GM19043 (cell line): Measurements from ENCODE around the gene ENKUR.

ENCODE experiments used
- ATAC-seq: cut with Tn5 transposase; IDR thresholded peaks from one replicate; pipeline ENCODE4 v1.9.1; 2021; ENCODE audit warnings: low read depth; ENCODE audit not compliant: unreplicated experiment

ENKUR gene

DNA sequence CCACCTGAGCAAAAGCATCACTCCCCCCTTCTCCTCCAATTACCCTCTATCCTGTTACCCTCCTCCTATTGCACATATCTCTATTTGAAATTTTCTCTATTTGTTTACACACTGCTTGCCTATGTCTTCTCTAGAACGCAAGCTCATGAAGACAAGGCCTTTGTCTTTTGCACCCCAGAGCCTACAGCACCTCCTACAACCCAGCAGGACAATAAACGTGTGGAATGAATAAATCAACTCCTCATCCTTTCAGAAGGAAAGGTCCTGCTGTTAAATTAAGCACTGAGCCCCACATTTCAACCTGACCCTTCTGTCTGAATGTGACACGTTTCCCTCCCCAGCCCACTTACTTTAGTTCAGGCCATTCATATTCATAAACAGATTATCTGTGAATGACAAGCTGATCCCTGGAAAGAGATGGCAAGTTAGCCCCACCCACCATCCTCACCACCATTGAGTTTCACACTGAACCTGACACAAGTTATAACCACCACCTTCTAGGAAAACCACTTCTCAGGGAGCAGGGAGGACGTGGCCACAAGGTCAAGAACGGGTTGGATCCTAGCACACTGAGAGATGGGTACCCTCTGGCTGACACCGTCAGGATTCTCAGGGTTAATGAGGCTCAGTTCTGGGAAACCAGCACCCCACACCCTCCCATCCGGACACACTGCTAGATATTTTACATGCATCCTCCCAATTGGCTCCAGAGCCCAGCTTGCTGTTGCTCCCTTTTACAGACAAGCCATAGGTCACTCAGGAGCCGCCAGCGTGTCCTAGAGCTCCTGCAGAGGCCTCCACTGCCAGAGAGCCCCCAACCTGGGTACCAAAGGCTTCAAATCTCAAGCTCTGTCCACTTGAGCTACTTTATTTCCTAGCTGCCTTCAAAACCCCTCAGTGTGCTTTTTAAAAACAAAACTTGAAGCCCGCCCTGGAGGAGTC, 64.5 kb downstream of the ENKUR start:
- ATAC-seq, result no peak

DNA sequence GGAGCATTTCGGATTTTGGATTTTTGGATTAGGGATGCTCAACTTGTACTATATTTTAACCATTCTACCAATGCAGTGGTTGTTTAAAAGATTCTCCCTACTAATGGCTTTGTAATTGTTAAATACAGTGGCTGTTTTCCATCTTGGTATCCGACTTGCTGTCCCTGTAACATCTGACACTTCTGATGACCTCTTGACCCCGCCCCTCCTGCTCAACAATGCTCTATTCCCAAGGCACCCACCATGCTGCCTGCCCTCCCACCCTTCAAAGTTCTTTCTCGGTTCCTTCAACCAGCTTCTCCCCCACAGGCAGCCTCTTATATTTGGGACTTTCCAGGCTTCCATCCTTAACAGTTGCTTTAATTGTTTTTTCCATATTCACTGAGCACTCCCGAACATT, 65.5 kb downstream of the ENKUR start:
- no peak for ATAC-seq

DNA sequence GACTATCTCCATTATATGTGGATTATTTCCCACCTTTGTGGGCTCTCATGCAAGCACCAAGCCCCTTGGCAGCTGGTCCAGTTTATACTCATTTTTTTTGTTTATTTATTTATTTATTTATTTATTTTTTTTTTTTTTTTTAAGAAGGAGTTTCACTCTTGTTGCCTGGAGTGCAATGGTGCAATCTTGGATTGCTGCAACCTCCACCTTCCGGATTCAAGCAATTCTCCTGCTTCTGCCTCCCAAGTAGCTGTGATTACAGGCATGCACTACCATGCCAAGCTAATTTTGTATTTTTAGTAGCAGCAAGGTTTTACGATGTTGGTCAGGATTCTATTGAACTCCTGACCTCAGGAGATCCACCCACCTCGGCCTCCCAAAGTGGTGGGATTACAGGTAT, 66.3 kb downstream of the ENKUR start:
- no peak for ATAC-seq

DNA sequence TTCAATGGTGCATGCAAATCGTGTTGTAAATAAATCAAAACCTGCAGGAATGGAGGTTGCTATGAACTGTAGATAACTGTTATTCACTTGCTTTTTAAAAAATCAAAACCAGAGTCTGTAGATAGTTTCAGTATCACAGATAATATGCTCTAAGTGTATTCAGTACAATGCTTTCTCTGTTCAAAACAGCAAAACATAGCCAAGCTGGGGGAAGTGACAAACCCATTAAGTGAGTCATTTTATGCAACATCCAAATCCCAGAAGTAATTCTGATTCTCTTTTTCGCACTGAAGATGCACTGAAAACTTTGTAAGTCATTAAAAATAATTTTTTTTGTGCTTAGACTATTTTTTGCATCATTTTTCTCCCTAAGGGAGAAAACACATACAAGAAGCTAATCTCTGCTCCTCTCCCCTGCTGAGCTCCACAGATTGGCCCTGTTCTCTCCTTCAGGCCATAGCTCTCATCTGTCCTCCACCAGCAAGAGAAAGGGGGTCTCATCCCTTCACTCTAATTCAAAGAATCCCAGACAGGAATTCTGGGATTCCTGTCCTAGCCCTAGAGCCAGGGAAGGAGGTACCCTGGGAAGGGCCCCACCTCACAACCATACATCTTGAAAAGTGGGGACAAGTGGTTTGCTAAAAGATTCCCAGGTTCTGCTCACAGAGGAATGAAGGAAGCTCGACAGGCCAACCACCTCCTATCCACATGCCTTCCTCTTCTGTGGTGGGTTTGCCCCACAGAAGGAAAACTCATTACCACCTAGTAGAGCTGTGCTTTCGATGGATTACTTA, 68.5 kb downstream of the ENKUR start:
- ATAC-seq, result peak; percentile 57

DNA sequence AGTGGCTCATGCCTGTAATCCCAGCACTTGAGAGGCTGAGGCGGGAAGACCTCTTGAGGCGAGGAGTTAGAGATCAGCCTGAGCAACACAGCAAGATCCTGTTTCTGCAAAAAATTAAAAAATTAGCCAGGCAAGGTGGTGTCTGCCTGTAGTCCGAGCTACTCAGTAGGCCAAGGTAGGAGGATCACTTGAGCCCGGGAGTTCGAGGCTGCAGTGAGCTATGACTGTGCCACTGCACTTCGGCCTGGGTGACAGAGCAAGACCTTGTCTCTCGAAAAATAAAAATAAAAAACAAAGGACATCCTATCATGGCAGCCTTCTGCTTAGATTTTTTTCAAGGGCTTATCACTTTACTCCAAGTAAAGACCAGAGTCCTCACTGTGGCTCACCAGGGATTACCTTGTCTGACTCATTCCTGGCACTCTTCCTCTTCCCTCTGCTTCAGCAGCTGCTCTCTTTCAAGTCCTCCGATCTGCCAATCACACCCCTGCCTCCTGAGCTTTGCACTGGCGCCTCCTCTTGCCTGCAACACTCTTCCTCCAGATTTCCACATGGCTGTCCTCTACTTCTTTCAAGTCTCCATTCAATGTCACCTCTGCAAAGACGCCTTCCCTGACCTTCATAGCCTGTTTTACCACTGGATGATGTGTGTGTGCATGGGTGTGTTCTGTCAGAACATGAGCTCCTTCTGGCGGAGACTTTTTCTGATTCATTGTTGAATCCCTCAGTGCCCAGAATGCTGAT, 71.3 kb downstream of the ENKUR start:
- ATAC-seq, result no peak

DNA sequence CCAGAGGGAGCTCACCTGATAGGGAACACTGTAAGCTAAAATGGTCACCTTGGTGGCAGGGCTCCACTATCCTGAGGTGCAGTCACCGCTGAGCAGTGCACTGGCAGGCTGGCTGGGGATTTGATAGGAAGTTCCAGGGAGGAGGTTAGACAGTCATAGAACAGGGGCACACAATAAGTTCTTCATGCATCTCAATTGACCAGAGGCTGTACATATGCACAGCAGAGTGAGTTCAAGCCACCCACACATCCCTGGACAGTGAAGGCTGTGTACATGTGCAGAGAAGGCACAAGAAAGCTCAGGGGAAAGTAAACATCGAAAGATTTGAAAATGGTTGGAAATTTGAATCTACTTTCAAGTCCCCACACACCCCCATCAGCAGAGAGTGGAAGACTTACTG, 77.4 kb downstream of the ENKUR start:
- no peak for ATAC-seq

DNA sequence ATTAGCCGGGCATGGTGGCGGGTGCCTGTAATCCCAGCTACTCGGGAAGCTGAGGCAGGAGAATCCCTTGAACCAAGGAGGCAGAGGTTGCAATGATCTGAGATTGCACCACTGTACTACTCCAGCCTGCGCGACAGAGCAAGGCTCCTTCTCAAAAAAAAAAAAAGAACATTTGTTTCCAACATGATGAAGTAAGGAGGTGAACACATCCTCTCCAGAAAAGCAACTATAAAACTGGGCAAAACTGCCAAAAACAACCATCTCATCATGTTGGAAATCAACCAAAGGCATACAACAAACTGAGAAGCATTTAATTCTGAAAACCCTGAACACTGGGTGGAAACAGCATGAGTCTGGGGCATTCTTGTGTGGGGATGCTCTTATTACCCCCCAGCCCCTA, 77.9 kb downstream of the ENKUR start:
- no peak for ATAC-seq

DNA sequence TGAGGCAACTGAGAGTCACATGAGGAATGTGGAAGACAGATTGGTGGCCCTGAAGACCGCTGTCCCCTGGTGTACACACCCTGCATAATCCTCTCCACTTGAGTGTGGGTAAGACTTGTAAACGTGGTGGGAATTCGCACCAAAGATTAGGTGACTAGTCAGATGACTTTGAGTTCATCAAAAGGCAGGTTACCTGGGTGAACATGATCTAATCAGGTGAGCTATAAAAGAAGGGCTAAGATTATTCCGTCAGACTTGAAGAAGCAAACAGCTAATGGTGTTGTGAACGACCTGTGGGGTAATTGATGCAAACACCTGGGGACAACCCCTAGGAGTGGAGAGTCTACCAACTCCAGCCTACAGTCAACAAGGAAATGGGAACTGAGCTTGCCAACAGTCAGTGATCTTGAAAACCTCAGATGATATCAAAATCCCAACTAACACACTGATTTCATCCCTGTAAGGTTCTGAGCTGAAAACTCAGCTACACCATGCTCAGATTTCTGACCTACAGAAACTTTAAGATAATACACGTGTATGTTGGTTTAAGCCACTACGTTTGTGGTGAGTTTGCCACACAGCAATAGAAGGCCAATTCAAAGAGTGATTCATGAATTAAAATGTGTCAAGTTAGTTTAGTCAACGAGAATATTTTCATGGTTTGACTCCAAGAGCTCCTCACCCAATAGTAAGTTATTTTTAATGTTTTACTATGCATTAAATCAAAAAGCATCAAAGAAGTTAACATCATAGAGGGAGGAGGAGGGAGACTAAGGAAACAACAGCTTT, 80.3 kb downstream of the ENKUR start:
- ATAC-seq, result no peak
